Measurements from ENCODE around the gene FANCL. TPM values are rescaled to one million over a fixed set of nuclear protein-coding genes. Genes with fewer than 3 reads are reported as not detected.

FANCL gene
- total RNA-seq, 1 experiment from 2014 or later, result 25.7 TPM

GRCh38 chr2:58186501-58186900, 54.6 kb downstream of the FANCL start:
- ChIA-PET POLR2A (no interaction called here), CTCF (no interaction called here)
- Histone ChIP-seq H3K4me3 (ENCODE audit: low read depth in 2 of 2, low read length in 2 of 2) (no peak overlapping the region), H3K36me3 (ENCODE audit: control insufficient read depth, insufficient read depth, low read length) (no peaks in the 10 kb centered on the region; the same call in 1 of the 2 replicates), H3K27me3 (ENCODE audit: control insufficient read depth, insufficient read depth, low read length) (no peaks in the 10 kb centered on the region), H3K4me1 (ENCODE audit: control insufficient read depth, insufficient read depth, low read length) (no peaks in the 10 kb centered on the region), H3K9me3 (ENCODE audit: control insufficient read depth, insufficient read depth, low read depth, low read length) (no peaks in the 10 kb centered on the region), H3K27ac (ENCODE audit: low read length) (no peak overlapping the region)
- in situ Hi-C loops (cut with HindIII; ENCODE audit: low pct_unique_long_range_greater_than_20kb, low sequenced_read_pairs), result no loop called here
- intact Hi-C loops (cut with micrococcal nuclease; ENCODE audit: unreplicated experiment), result no loop called here
- ATAC-seq (no peak), DNase-seq (ENCODE audit: low read depth, low spot score) (no peak)
- TF ChIP-seq TCF7L2 (IDR thresholded peaks at IDR 0.05; ENCODE audit: low read depth, low read length) (no peak), REST (IDR thresholded peaks at IDR 0.05; ENCODE audit: insufficient read depth in 1 of 2, low read depth in 2 of 2, low read length in 1 of 2) (no peak), POLR2AphosphoS5 (IDR thresholded peaks at IDR 0.05; ENCODE audit: low read depth, low read length) (no peak), SIN3A (IDR thresholded peaks at IDR 0.05; ENCODE audit: borderline replicate concordance, insufficient read depth, low read depth, low read length) (no peak)
- TF ChIP-seq, protein P1, sequence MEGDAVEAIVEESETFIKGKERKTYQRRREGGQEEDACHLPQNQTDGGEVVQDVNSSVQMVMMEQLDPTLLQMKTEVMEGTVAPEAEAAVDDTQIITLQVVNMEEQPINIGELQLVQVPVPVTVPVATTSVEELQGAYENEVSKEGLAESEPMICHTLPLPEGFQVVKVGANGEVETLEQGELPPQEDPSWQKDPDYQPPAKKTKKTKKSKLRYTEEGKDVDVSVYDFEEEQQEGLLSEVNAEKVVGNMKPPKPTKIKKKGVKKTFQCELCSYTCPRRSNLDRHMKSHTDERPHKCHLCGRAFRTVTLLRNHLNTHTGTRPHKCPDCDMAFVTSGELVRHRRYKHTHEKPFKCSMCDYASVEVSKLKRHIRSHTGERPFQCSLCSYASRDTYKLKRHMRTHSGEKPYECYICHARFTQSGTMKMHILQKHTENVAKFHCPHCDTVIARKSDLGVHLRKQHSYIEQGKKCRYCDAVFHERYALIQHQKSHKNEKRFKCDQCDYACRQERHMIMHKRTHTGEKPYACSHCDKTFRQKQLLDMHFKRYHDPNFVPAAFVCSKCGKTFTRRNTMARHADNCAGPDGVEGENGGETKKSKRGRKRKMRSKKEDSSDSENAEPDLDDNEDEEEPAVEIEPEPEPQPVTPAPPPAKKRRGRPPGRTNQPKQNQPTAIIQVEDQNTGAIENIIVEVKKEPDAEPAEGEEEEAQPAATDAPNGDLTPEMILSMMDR (IDR thresholded peaks at IDR 0.05), result no peak
- BruUV-seq (replicated peaks), result no TSS peak

GRCh38 chr2:58182527-58182926, 58.6 kb downstream of the FANCL start:
- BruUV-seq (replicated peaks), result no TSS peak
- intact Hi-C loops (cut with micrococcal nuclease; ENCODE audit: unreplicated experiment) (no loop called here), in situ Hi-C loops (cut with HindIII; ENCODE audit: low pct_unique_long_range_greater_than_20kb, low sequenced_read_pairs) (no loop called here)
- H3K4me1 ChIP-seq (ENCODE audit: control insufficient read depth, insufficient read depth, low read length), result no peaks in the 10 kb centered on the region
- ATAC-seq, result no peak
- no peaks in the 10 kb centered on the region for H3K27me3 ChIP-seq (ENCODE audit: control insufficient read depth, insufficient read depth, low read length)
- no peaks in the 10 kb centered on the region for H3K9me3 ChIP-seq (ENCODE audit: control insufficient read depth, insufficient read depth, low read depth, low read length)
- no peaks in the 10 kb centered on the region; the same call in 1 of the 2 replicates for H3K36me3 ChIP-seq (ENCODE audit: control insufficient read depth, insufficient read depth, low read length)
- POLR2A ChIA-PET, result no interaction called here
- TF ChIP-seq TCF7L2 (IDR thresholded peaks at IDR 0.05; ENCODE audit: low read depth, low read length) (no peak), POLR2AphosphoS5 (IDR thresholded peaks at IDR 0.05; ENCODE audit: low read depth, low read length) (no peak), REST (IDR thresholded peaks at IDR 0.05; ENCODE audit: insufficient read depth in 1 of 2, low read depth in 2 of 2, low read length in 1 of 2) (no peak)
- TF ChIP-seq, protein P1 (IDR thresholded peaks at IDR 0.05), result no peak
- H3K4me3 ChIP-seq (ENCODE audit: low read depth in 2 of 2, low read length in 2 of 2), result no peak overlapping the region
- CTCF ChIA-PET, result no interaction called here
- no peak for DNase-seq (ENCODE audit: low read depth, low spot score)
- no peak overlapping the region for H3K27ac ChIP-seq (ENCODE audit: low read length)
